ENCODE data around the gene EHD1. TPM values are rescaled to one million over a fixed set of nuclear protein-coding genes. Genes with fewer than 3 reads are reported as not detected.

EHD1 gene
- total RNA-seq, 1 experiment from 2014 or later = 64.8 TPM

DNA sequence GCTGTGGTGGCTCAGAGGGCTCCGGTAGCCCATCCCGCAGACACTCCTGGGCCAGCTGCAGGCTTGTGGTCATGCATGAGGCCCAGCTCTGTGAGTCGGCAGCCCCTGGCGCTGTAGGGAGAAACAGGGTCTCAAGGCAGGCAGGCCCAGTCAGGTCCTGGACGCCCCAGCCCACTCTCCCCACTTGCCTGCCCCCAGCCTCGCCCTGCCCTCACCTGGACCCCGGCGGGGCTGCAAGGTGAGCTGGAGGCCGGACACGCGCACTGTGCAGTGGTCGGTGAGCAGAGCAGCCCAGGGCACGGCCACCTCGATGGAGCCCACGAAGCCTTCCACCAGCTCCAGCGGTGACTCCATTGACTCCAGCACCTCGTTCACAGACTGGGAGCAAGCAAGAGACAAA is 35.7 kb upstream of the EHD1 start:
- no peaks in the 10 kb centered on the region for H3K27me3 ChIP-seq
- H3K9me3 ChIP-seq = no peaks in the 10 kb centered on the region
- no peak for DNase-seq
- H3K36me3 ChIP-seq = no peaks in the 10 kb centered on the region; the same call in none of the 2 replicates
- no peak overlapping the region for H3K4me3 ChIP-seq

DNA sequence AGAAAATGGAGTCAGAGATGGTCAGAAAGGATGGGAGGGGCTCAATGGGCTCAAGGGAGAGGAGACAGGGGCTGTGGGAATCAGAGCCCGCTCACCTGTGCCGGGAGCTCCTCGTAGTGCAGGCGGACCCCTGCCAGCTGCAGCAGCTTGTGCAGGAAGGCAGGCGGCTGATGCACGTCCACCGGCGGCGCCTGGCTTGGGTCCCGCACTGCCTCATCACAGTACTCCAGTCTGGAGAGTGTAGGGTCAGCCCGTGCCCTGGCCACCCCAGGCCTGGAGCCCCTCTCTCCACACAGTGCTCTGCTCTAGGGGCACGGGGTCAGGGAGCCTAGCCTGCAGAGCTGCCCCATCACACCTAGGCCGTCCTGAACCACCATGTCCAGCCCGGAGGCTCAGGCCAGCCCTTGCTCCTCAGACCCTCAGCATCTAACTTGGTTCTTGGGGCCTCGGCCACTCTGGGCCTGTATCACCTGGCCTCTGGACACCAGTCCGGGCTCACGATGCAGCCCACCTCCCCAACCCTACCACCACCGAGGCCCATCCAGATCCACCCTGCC is 34.8 kb upstream of the EHD1 start:
- H3K4me3 ChIP-seq = no peak overlapping the region
- no peak for DNase-seq
- no peaks in the 10 kb centered on the region for H3K9me3 ChIP-seq
- no peaks in the 10 kb centered on the region for H3K27me3 ChIP-seq
- H3K36me3 ChIP-seq = no peaks in the 10 kb centered on the region; the same call in none of the 2 replicates

DNA sequence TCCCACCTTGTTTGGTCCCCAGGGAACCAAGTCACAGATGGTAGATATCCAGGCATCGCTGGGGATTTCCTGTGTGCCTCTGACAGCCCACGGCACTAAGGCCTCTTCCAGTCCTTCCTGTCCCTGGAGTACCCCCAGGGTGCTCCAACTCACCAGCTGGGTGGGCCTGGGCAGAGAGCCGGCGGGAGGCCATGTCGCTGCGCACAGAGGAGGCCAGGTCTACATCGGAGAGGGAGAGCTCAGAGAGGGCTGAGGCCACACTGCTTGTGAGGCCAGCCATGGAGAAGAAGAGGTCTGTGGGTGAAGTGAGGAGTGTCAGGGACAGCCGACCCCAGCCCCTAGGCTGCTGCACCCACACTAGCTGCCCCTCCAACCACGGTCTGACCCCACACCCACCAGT is 33.3 kb upstream of the EHD1 start:
- Histone ChIP-seq H3K4me3 (no peak overlapping the region), H3K36me3 (no peaks in the 10 kb centered on the region; the same call in none of the 2 replicates), H3K27me3 (no peaks in the 10 kb centered on the region), H3K9me3 (no peaks in the 10 kb centered on the region)
- DNase-seq = no peak

DNA sequence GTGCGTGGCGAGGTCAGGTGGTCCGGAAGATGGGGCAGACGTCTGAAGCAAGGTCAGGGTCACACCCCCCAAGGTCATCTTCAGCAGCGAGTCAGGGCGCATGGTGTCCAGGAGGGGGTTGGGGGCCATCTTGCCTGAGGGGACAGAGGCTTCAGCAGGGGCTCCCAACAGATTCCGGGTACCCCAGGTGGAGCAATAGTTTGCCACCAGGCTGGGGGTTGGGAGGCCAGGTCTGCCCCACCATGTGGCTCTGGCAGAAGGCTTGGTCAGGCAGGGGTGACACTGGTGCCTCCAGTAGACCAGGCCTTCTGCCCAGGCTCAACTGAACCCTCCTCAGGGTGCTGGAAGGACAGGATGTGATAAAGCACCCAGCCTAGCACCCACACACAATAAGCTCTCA is 32.7 kb upstream of the EHD1 start:
- Histone ChIP-seq H3K27me3 (no peaks in the 10 kb centered on the region), H3K4me3 (no peak overlapping the region), H3K9me3 (no peaks in the 10 kb centered on the region), H3K36me3 (no peaks in the 10 kb centered on the region; the same call in none of the 2 replicates)
- no peak for DNase-seq

DNA sequence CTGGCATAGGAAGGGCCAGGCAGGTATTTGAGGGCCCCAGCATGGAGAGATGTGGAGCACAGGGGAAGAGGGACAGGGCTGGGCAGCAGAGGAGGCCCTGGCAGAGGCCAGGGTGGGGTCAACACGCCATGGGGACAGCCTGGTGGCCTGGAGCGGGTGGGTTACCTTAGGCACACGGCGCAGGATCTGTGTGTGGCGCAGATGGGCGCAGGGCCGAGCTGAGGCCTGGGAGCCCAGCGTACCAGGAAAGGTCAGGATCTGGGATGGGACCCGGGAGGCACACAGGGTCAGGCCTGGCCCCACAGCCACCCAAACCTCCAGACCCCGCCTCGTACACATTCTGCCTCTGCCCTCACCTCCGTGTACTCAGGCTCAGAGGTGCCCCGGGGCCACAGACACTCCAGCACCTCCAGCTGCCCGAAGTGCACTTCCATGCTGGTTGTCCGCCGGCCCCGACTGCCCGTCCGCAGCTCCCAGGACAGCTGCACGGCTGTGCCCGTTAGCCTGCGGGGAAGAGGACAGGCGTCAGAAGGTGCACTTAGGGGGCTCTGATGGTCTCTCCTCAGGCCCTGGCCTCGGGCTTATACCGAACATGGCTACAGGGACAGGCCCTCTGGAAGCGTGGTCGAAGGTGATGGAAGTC is 32.2 kb upstream of the EHD1 start:
- Histone ChIP-seq H3K4me3 (no peak overlapping the region), H3K27me3 (no peaks in the 10 kb centered on the region), H3K9me3 (no peaks in the 10 kb centered on the region), H3K36me3 (no peaks in the 10 kb centered on the region; the same call in none of the 2 replicates)
- no peak for DNase-seq

DNA sequence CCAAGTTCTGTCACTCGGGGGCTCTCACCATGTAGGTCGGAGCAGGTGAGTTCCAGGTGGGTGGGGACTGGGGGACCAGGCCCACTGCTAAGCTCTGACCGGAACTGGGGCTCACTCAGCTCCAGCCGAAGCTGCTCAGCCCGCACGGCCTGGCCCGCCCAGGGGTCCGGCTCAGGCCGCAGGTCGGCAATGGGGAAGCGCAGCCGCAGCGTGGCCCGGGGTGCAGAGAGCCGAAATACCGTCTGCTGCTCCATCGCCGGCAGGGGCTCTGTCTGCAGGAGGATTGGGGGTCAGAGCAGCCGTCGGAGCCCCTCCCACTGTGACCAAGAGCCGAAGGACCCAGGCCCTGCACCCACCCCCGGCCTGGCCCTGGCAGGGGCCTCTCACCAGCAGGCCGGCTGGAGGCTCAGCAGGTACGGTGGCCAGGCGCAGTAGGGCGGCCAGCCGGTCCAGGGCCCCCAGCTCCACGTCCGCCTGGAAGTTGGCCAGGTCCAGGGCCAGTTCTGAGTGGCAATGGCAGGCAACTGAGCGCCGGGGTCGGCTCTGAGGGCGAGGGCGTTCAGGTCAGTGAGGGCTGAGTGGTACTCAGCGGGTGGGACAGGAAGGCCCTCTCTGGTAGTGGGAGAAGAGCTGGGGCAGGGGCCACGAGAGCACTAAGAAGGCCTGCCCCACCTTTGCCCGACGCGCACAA is 31.4 kb upstream of the EHD1 start:
- Histone ChIP-seq H3K4me3 (no peak overlapping the region), H3K27me3 (no peaks in the 10 kb centered on the region), H3K36me3 (no peaks in the 10 kb centered on the region; the same call in none of the 2 replicates), H3K9me3 (no peaks in the 10 kb centered on the region)
- DNase-seq = no peak

DNA sequence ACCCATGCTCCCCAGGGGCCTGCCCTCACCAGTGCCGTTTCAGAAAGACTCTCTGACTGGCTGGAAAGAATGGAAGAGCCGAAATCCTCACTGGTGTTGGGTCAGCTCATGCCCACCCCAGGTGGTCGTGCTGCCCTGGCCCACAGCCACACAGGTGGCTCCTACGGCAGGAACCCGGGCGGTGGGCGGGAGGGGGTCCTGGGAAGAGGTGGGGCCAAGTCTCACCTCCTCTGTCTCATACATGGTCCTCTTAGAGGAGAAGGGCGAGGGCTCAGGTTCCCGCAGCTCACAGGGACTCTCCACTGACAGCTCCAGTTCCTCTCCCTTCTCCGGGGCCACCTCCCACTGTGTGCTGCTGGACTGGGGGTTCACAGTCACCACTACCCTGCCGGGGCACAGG is 30.3 kb upstream of the EHD1 start:
- Histone ChIP-seq H3K9me3 (no peaks in the 10 kb centered on the region), H3K4me3 (no peak overlapping the region), H3K36me3 (no peaks in the 10 kb centered on the region; the same call in none of the 2 replicates), H3K27me3 (no peaks in the 10 kb centered on the region)
- DNase-seq = no peak

DNA sequence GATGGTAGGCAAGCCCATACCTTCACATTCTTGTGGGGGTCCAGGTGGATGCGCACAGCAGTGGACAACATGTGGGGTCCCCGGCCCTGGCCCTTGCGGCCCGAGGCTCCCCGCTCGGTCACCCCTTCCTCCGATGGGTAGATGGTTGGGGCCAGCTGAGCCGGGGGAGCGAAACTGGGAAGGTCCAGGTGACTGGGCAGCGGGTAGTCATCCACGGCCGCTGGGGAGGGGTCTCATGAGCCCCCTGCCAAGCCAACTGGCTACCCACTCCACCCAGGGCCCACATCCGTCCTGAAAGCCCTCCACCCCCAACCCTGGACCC is 27.9 kb upstream of the EHD1 start:
- peaks cover 4% of the 10 kb centered on the region; the same call in 1 of the 2 replicates for H3K36me3 ChIP-seq
- no peaks in the 10 kb centered on the region for H3K27me3 ChIP-seq
- H3K9me3 ChIP-seq = no peaks in the 10 kb centered on the region
- no peak for DNase-seq
- H3K4me3 ChIP-seq = no peak overlapping the region

DNA sequence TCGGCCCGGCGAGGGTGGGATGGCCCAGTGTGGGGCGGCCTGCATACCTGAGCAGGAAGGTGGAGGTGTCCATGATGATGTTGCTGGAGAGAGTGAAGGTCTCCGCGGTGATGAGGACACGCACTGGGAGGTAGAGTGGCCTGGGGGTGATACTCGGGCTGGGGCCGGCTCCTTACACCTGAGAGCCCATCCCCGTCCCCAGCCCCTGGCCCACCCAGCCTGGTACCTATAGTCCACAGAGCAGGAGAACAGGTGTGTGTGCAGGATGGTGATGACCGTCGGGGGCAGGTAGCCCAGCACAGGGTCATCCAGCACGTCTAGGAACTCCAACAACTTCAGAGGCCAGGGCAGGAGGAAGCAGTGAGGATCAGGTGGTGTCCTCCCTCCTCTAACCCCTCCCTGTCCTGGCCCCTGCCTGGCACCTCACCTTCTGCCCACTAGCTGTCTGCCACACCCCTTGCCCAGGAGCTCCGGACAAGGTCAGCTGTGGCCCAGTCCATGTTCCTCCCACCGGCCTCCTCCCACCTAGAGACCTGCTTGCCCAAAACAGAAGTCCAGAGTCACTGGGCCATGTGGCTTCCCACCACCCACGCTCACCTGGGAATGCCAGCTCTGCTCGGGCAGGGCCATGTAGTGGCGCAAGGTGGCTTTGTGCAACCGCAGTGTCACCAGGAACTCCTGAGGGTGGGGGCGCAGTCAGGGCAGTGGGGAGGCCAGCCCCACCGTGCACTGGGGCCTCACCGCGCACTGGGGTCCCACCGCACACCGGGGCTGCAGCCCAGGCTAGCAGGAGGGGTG is 27.3 kb upstream of the EHD1 start:
- DNase-seq = no peak

DNA sequence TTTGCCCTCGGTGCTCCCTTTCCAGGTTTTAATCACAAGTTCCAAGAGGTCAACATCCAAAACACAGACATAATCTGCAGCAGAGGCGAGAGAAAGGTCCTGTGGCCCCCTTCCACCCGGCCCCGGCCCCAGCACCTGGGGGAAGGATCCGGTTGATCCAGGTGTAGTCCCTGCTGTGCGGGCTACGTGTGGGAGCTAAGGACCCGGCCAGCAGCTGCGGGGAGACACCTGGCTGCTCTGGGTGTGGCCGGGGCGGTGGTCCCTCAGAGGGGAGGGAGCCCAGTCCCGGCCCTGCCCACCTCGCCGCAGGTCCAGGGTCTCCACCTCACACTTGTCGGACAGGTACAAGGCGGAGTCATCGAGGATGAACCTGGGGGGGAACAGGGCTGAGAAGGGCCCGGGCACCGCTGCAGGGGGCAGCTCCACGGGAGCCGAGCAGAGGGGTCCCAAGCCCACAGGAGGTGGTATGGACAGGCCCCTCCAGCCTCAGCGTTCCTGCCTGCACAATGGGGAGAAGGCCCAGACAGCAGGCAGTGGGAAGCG is 24.9 kb upstream of the EHD1 start:
- no peak for DNase-seq
- Histone ChIP-seq H3K36me3 (peaks cover 6% of the 10 kb centered on the region), H3K27me3 (no peaks in the 10 kb centered on the region), H3K4me3 (no peak overlapping the region), H3K9me3 (no peaks in the 10 kb centered on the region)

More for the DNA sequence above, 27.3 kb upstream of the EHD1 start:
- Histone ChIP-seq H3K36me3 (peaks cover 6% of the 10 kb centered on the region), H3K9me3 (no peaks in the 10 kb centered on the region), H3K4me3 (no peak overlapping the region), H3K27me3 (no peaks in the 10 kb centered on the region)

DNA sequence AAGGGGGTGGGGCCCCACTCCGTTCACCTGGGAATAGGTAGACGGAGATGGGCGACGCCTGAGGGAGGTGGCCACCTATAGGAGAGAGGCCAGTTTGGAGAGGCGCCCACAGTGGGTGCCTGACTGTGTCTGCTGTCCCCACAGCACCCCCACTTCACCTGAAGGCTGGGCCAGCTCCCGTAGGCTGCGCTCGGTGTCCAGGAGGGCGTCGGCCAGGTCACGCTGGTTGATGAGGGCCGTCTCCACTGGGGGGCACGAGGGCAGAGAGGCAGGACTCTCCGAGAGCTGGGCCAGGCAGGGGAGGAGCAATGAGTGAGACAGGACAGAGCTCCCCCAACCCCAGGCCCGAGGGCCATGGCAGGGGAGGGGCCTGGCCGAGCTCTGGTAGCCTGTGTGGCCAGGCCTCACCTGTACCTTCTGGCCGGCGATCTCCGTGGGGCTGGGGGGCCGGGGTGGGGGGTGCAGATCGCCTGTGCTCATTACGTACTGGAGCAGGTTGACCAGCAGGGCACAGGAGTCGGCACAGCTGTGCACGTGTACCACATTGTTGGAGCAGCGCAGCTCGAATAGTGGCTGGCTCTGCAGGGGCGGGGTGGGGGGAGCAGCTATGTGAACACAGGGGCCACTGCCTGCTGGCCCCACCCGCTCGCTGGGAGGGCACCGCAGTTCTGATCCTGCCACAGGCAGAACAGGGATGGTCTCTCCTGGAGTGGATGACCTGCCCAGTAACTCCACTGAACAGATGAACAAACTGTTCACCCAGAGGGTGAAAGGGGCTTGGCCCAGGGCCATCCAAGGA is 23.9 kb upstream of the EHD1 start:
- H3K36me3 ChIP-seq = peaks cover 6% of the 10 kb centered on the region
- no peaks in the 10 kb centered on the region for H3K9me3 ChIP-seq
- no peak overlapping the region for H3K4me3 ChIP-seq
- DNase-seq = no peak
- H3K27me3 ChIP-seq = no peaks in the 10 kb centered on the region

DNA sequence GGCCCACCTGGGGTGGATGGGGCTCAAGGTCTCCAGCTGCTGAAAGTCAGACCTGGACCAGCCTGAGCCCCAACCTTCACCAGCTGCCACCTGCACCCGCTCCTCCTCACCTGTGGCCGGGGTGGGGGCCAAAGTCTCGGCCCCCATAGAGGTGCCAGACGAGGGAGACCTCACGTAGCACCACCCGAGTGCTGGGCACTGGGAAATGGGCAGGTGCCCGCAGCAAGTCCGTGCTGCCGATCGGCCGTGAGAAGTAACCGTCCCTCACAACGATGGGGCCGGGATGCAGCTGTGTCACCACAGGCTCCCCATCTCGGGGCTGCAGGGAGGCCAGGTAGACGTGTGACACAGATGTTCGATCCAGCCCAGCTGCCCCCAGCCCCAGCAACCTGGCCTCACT is 22.4 kb upstream of the EHD1 start:
- Histone ChIP-seq H3K9me3 (no peaks in the 10 kb centered on the region), H3K27me3 (no peaks in the 10 kb centered on the region), H3K4me3 (no peak overlapping the region), H3K36me3 (peaks cover 6% of the 10 kb centered on the region)
- DNase-seq = no peak

DNA sequence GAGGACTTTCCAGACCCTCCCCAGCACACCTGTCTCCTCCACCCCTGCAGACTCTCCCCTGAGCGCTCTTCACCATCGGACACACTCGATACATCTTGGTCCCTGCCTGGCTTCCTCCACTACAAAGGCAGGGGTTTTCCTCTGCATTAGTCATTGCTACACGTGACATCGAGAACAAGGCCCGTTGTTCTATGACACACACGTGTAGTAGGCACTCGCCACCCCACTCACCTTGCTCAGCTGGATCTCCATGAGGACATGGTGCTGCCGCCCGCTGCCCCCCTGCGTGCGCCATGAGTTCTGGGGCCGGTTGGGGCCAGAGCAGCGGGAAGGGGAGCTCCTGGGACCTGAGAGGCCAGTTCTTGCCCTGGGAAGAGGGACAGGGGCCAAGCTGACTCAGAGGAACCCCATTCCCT is 21.9 kb upstream of the EHD1 start:
- DNase-seq = no peak
- Histone ChIP-seq H3K27me3 (no peaks in the 10 kb centered on the region), H3K36me3 (peaks cover 6% of the 10 kb centered on the region), H3K9me3 (no peaks in the 10 kb centered on the region), H3K4me3 (no peak overlapping the region)

DNA sequence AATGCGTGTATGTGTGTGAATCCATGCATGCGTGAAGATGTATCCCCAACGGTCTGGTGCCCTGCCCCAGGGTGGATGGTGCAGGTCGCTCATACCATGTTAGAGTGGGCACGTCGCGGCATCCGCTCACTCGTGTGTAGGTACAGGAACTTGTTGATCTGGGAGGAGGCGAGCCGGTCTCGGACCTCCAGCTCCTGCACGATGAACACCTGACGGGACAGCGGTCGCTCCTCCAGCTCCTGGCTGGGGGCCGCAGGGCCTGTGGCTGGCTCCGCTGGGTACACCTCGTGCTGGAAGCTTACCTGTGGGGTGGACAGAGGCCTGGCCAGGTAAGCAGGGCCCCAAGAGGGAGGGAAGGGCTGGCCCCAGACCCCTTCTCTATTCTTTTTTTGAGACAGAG is 20.1 kb upstream of the EHD1 start:
- no peaks in the 10 kb centered on the region for H3K9me3 ChIP-seq
- H3K27me3 ChIP-seq = no peaks in the 10 kb centered on the region
- no peak overlapping the region for H3K4me3 ChIP-seq
- H3K36me3 ChIP-seq = peaks cover 6% of the 10 kb centered on the region
- DNase-seq = no peak

DNA sequence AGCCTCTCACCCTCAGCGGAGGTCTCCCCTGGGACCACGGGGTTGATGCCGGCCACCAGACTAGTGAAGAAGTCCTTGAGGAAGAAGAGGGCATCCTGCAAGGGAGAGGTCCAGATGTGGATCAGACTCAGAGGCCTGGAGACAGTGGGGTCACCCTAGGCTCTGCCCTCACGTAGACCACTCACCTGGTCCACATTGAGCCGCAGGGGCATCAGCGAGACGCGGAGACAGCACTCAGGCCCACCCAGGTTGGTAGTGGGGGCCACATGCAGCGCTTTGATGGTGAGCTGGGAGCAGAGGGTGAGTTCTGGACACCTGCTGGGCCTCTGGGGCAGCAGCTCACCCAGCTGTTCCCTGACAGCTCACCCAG is 19.6 kb upstream of the EHD1 start:
- H3K4me3 ChIP-seq = no peak overlapping the region
- no peak for DNase-seq
- H3K27me3 ChIP-seq = no peaks in the 10 kb centered on the region
- no peaks in the 10 kb centered on the region for H3K9me3 ChIP-seq
- H3K36me3 ChIP-seq = peaks cover 6% of the 10 kb centered on the region

DNA sequence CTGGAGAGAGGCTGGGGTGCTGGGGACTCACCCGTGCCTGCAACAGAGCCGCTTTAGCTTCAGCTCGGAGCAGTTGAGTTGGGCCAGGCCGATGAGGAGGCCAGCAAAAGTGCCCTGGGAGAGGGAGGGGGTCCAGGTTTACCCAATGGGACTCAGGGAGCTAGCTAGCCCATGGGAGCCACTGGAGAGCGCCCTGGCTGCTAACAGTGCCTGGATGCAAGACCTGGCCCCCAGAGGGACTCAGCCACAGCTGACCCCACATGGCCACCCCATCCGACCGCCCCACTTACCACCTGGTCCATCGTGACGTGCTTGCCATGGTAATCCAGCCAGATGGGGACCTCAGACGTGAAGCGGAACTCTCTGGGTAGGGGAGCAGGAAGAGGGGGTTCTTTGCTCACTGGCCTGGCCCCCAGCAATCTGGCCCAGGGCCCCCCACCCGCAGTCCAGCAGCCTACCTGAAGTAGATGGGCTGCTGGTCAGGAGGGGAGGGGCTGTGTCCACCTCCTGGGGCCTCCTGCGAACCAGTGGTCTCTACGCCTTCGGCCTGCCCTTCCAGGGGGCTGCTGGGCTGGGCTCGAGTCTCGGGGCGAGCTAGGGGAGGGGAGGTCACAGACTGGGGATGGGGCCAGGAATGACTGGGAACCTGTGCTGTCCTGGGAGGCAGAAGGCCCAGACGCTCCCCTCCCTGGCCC is 19.1 kb upstream of the EHD1 start:
- H3K36me3 ChIP-seq = peaks cover 6% of the 10 kb centered on the region
- H3K27me3 ChIP-seq = no peaks in the 10 kb centered on the region
- no peaks in the 10 kb centered on the region for H3K9me3 ChIP-seq
- H3K4me3 ChIP-seq = no peak overlapping the region
- DNase-seq = no peak

All from MG63 (cell line).